K562 (cell line): ENCODE results near the gene PLCB1. TPM values are rescaled to one million over a fixed set of nuclear protein-coding genes. Genes with fewer than 3 reads are reported as not detected.

ENCODE experiments used
- ATAC-seq: fragments of 200-7000 bp; cut with Tn5 transposase; 3 replicates; pipeline ENCODE4 v1.9.1; 2020; ENCODE audit warnings: moderate library complexity
- BruUV-seq: library from RNA; stranded (reverse); fragments of 400-500 nt; replicated peaks from 2 replicates; lab custom pipeline; 2021; lab: Mats Ljungman, UMichigan
- CTCF ChIA-PET: fragments of 300-600 bp; formaldehyde crosslinking; extraction: SDS; loops from one replicate; lab custom pipeline; 2021; ENCODE audit warnings: low intra/inter-chr PET ratio; lab: Yijun Ruan, JAX
- POLR2A ChIA-PET: fragments of 300-600, 350-650 bp; sonication (Branson Sonifier 250); formaldehyde crosslinking; extraction: SDS; loops from one replicate; lab custom pipeline; 2021; ENCODE audit warnings: antibody characterized with exemption, inconsistent platforms; lab: Yijun Ruan, JAX
- DNase-seq, 4 experiments: peaks; one replicate each; pipeline versions ENCODE4 v3.0.0 to v3.0.0-alpha.2; 2011 to 2018; ENCODE audit warnings: low spot score in 3 of 4, mixed read lengths in 3 of 4; ENCODE audit errors: extremely low read depth in 1 of 4
- FAIRE-seq: peaks from 2 replicates; lab custom pipeline; 2011; peaks lifted over from hg19 to GRCh38; lab: Jason Lieb, UNC
- H2AFZ ChIP-seq: 2 replicates; pipeline ENCODE4 v1.6.0; 2011; ENCODE audit warnings: low read depth, low read length, control low read depth, inconsistent platforms
- H3K27ac ChIP-seq: fragments of 200-600 bp; 3 replicates; pipeline ENCODE4 v1.8.0; 2011; ENCODE audit warnings: low read depth, mild to moderate bottlenecking, control low read depth, inconsistent platforms, low read length, moderate library complexity, mixed read lengths; ENCODE audit errors: extremely low read depth
- H3K27me3 ChIP-seq, 2 experiments: fragments of 300-600 bp in 1 of 2; 2 replicates in 1 of 2; 3 replicates in 1 of 2; pipeline versions ENCODE4 v1.6.0 to v1.8.0; 2011; ENCODE audit warnings: inconsistent platforms in 2 of 2, low read length in 2 of 2, mild to moderate bottlenecking in 1 of 2, mixed read lengths in 1 of 2, moderate library complexity in 1 of 2; ENCODE audit not compliant: control insufficient read depth in 2 of 2, insufficient read depth in 2 of 2
- H3K36me3 ChIP-seq: fragments of 300-600 bp; 3 replicates; pipeline ENCODE4 v1.8.0; 2011; ENCODE audit warnings: mild to moderate bottlenecking, low read length, inconsistent platforms; ENCODE audit not compliant: control insufficient read depth, insufficient read depth
- H3K4me1 ChIP-seq, 2 experiments: fragments of 200-600 bp in 1 of 2; replicated peaks in 1 of 2; 2 replicates in 1 of 2; 3 replicates in 1 of 2; pipeline versions ENCODE4 v1.5.1 to v1.8.0; 2011; ENCODE audit warnings: inconsistent platforms in 2 of 2, low read length in 2 of 2, mild to moderate bottlenecking in 1 of 2, mixed read lengths in 1 of 2, moderate library complexity in 1 of 2; ENCODE audit not compliant: control insufficient read depth in 2 of 2, insufficient read depth in 2 of 2
- H3K4me2 ChIP-seq: 2 replicates; pipeline ENCODE4 v1.6.1; 2011; ENCODE audit warnings: low read length, control low read depth, inconsistent platforms, mixed read lengths; ENCODE audit not compliant: insufficient read depth
- H3K4me3 ChIP-seq: fragments of 200-600 bp; sonication (generic), shearing (Covaris generic); 2 replicates; pipeline ENCODE4 v1.5.1; 2016; ENCODE audit warnings: control low read depth, inconsistent platforms
- H3K79me2 ChIP-seq: fragments of 200-600 bp; 3 replicates; pipeline ENCODE4 v1.8.0; 2011; ENCODE audit warnings: low read length, inconsistent platforms; ENCODE audit not compliant: control insufficient read depth, insufficient read depth
- H3K9ac ChIP-seq, 2 experiments: 2 replicates each; pipeline versions ENCODE4 v1.6.0 to v1.6.1; 2011; ENCODE audit warnings: low read depth in 2 of 2, low read length in 2 of 2, control low read depth in 1 of 2, inconsistent platforms in 1 of 2, mild to moderate bottlenecking in 1 of 2, mixed read lengths in 1 of 2; ENCODE audit not compliant: insufficient read depth in 1 of 2
- H3K9me1 ChIP-seq: one replicate; pipeline ENCODE4 v1.6.0; 2011; ENCODE audit warnings: inconsistent platforms, mild to moderate bottlenecking, low read length, moderate library complexity; ENCODE audit not compliant: control insufficient read depth, insufficient read depth
- H3K9me3 ChIP-seq: replicated peaks from 2 replicates; pipeline ENCODE4 v1.5.1; 2011; ENCODE audit warnings: low read depth, low read length, inconsistent platforms; ENCODE audit not compliant: control insufficient read depth, insufficient read depth
- H4K20me1 ChIP-seq: replicated peaks from 2 replicates; pipeline ENCODE4 v1.6.1; 2011; ENCODE audit warnings: low read length, inconsistent platforms, mixed read lengths; ENCODE audit not compliant: control insufficient read depth, insufficient read depth
- CBFA2T2 ChIP-seq: fragments of 450-650 bp; conservative IDR thresholded peaks from 2 replicates; pipeline ENCODE4 v1.6.1; 2017; ENCODE audit warnings: mild to moderate bottlenecking
- CBFA2T3 ChIP-seq: fragments of 450-650 bp; IDR thresholded peaks from 2 replicates; pipeline ENCODE4 v1.6.1; 2017
- DLX4 ChIP-seq: fragments of 250-450 bp; sonication (Bioruptor Pico); IDR thresholded peaks from 2 replicates; pipeline ENCODE4 v1.6.1; 2021; ENCODE audit warnings: mild to moderate bottlenecking
- ELF1 ChIP-seq: fragments of 200-800 bp; sonication (Bioruptor generic); IDR thresholded peaks from 2 replicates; pipeline ENCODE4 v1.6.1; 2016; ENCODE audit warnings: missing genetic modification characterization, missing compliant biosample characterization
- ETS1 ChIP-seq: conservative IDR thresholded peaks from 2 replicates; pipeline ENCODE4 v1.6.1; 2011; ENCODE audit warnings: low read depth, mild to moderate bottlenecking, low read length; ENCODE audit not compliant: control insufficient read depth
- GTF2A2 ChIP-seq: IDR thresholded peaks from 2 replicates; pipeline ENCODE4 v1.6.1; 2016; ENCODE audit warnings: mild to moderate bottlenecking, missing genetic modification characterization, missing compliant biosample characterization
- MCM7 ChIP-seq, 2 experiments: fragments of 450-650 bp; IDR thresholded peaks; 2 replicates each; pipeline ENCODE4 v1.6.1; 2016 to 2018
- POLR2G ChIP-seq: fragments of 200-400 bp; formaldehyde crosslinking; IDR thresholded peaks from 2 replicates; pipeline ENCODE4 v1.6.1; 2017; ENCODE audit warnings: low read depth, mild to moderate bottlenecking, antibody characterized with exemption, low read length, moderate library complexity
- SAFB2 ChIP-seq: fragments of 200-400 bp; formaldehyde crosslinking; IDR thresholded peaks from 2 replicates; pipeline ENCODE4 v1.6.1; 2018; ENCODE audit warnings: borderline replicate concordance, low read length, low read depth, moderate library complexity; ENCODE audit not compliant: severe bottlenecking
- TCF3 ChIP-seq: sonication (generic); formaldehyde crosslinking; IDR thresholded peaks from 2 replicates; pipeline ENCODE4 v1.4.0; 2020; ENCODE audit warnings: mild to moderate bottlenecking, missing genetic modification reagents
- WGBS: fragments of 100-300 bp; shearing (Covaris generic); methylation state at CpG from one replicate; pipeline ENCODE4 v1.1.6; 2016; ENCODE audit warnings: low coverage, mixed read lengths; ENCODE audit not compliant: insufficient coverage; ENCODE audit errors: missing lambda C conversion rate; 5-methylcytosine and 5-hydroxymethylcytosine counted together
- in situ Hi-C: fragments of 300-500 bp; cut with MboI; formaldehyde crosslinking; loops from 4 replicates; pipeline ENCODE4 v1.15.0; 2018; ENCODE audit warnings: inconsistent platforms, mixed read lengths
- intact Hi-C: fragments of 100-400 bp; cut with micrococcal nuclease; formaldehyde crosslinking; loops from 2 replicates; pipeline ENCODE4 v1.14.2; 2022
- polyA plus RNA-seq, 8 experiments: library from polyadenylated mRNA; depleted of rRNA in 4 of 8; stranded (reverse) in 5 of 8; unstranded in 3 of 8; fragments of >200 nt; fragmentation: Nextera tagmentation in 2 of 8; fragmentation: Illumina TruSeq in 1 of 8; extraction: Ambion mirVana in 2 of 8; extraction: Trizol in 1 of 8; gene quantifications; 2 replicates each; pipeline versions ENCODE4 v1.2.1 to v1.2.3, GENCODE V29; 2011 to 2014; ENCODE audit warnings: inconsistent platforms in 1 of 8, missing spikeins in 1 of 8
- total RNA-seq, 7 experiments: library from RNA; depleted of rRNA in 6 of 7; stranded (reverse); fragments of >200 nt in 6 of 7; fragmentation: Illumina TruSeq in 2 of 7; extraction: Trizol in 2 of 7; gene quantifications; 2 replicates each; pipeline versions ENCODE4 v1.2.1 to v1.2.3, GENCODE V29; 2011 to 2021; ENCODE audit warnings: low replicate concordance in 1 of 7

Gene PLCB1
- total and polyA plus RNA-seq, 9 of the 15 experiments (the other 6 are each of a cell fraction or from before 2014, with no cell fraction given): 0.34 to 3.1 (median 1.3) TPM

DNA sequence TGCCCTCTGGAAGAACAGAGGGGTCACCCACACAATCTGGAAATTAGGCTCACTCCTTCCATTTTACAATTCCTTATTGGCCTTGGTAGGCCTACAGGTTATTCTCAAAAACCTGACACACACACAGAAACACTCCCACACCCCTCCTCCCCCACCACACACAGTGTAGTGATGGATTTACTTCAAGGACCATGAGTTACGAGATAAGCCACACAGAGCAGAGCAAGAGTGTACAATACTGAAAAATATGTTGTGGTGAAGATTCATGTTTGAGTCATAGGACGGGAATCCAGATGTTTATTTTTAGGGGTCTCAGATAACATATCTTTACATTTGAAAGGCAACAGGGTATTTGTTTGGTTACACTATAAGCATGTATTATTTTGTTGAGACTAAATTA, 291.9 kb downstream of the PLCB1 start:
- no peak overlapping the region for H3K9ac ChIP-seq
- FAIRE-seq (no peak), ATAC-seq (no peak), DNase-seq (no peak)
- WGBS: 0% methylated on average over 2 of the region's 2 CpGs
- intact Hi-C loops (no loop called here), in situ Hi-C loops (no loop called here)
- no peaks in the 10 kb centered on the region for H3K36me3 ChIP-seq
- BruUV-seq: no TSS peak
- ChIA-PET POLR2A (no interaction called here), CTCF (no interaction called here)
- H3K79me2 ChIP-seq: no peaks in the 10 kb centered on the region
- H3K9me1 ChIP-seq: no peaks in the 10 kb centered on the region
- no peaks in the 10 kb centered on the region for H3K27me3 ChIP-seq
- H4K20me1 ChIP-seq: no peaks in the 10 kb centered on the region
- no peaks in the 10 kb centered on the region for H3K9me3 ChIP-seq
- no peak overlapping the region for H3K27ac ChIP-seq
- no peaks in the 10 kb centered on the region for H3K4me1 ChIP-seq
- TF ChIP-seq TCF3 (CRISPR knock-in tag) (no peak), ETS1 (no peak), CBFA2T3 (no peak), ELF1 (no peak), GTF2A2 (no peak), MCM7 (IDR thresholded peaks at IDR 0.05) (no peak), POLR2G (no peak), SAFB2 (no peak), CBFA2T2 (no peak), DLX4 (CRISPR knock-in tag) (no peak)
- no peak overlapping the region for H2AFZ ChIP-seq
- H3K4me2 ChIP-seq: no peak overlapping the region
- no peak overlapping the region for H3K4me3 ChIP-seq
